RKO (cell line): ENCODE results near the gene PPP4R3C.
"Not testable (repeated sequence)": the region's sequence is repeated elsewhere in the genome, so short reads cannot be mapped to it uniquely, and the experiment has no call there.

ENCODE experiments used
- DNase-seq: peaks from one replicate; pipeline ENCODE4 v3.0.0-alpha.2; 2016; ENCODE audit warnings: low spot score

Gene PPP4R3C

GRCh38 chrX:27463187-27463586, at the start of gene PPP4R3C:
Gene PPP4R3C, minus strand, starts transcription at chrX:27463341. Its CDS starts 45 bp downstream, at chrX:27463296.
- no peak for DNase-seq

- no peak for DNase-seq
These were observed 28.3 kb upstream of the PPP4R3C start for GRCh38 chrX:27491397-27491796.

GRCh38 chrX:27466051-27466450, 2.9 kb upstream of the PPP4R3C start:
- no peak for DNase-seq

- no peak for DNase-seq
These were observed 1.9 kb upstream of the PPP4R3C start for GRCh38 chrX:27465036-27465435.

DNA sequence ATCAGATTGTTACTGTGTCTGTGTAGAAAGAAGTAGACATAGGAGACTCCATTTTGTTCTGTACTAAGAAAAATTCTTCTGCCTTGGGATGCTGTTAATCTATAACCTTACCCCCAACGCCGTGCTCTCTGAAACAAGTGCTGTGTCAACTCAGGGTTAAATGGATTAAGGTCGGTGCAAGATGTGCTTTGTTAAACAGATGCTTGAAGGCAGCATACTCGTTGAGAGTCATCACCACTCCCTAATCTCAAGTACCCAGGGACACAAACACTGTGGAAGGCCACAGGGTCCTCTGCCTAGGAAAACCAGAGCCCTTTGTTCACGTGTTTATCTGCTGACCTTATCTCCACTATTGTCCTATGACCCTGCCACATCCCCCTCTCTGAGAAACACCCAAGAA, 4.0 kb downstream of the PPP4R3C start:
- DNase-seq, result not testable (repeated sequence)

DNA sequence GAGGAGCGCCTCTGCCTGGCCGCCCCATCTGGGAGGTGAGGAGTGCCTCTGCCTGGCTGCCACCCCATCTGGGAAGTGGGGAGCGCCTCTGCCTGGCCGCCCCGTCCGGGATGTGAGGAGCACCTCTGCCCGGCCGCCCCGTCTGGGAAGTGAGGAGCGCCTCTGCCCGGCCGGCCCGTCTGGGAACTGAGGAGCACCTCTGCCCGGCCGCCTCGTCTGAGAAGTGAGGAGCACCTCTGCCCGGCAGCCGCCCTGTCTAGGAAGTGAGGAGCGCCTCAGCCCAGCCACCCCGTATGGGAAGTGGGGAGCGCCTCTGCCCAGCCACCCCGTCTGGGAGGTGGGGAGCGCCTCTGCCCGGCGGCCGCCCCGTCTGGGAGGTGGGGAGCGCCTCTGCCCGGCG, 4.6 kb downstream of the PPP4R3C start:
- not testable (repeated sequence) for DNase-seq

DNA sequence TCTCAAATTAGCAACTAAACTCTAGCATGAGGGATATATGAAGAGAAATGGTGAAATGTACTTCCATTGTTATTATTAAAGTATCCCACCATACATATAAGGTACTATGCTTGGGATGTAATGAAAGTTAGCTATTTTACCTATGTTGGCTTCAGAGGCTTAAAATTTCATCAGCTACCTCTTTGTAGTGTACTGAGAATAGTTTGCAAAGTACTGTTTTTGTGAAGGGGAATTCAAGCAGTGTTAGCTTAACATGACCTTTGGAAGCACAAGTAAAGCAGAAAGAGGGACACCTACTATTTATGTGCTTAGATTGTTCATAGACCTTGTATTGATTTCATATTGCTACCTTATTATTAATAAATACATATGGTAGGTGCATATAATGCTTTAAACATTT, 11.8 kb downstream of the PPP4R3C start:
- no peak for DNase-seq

DNA sequence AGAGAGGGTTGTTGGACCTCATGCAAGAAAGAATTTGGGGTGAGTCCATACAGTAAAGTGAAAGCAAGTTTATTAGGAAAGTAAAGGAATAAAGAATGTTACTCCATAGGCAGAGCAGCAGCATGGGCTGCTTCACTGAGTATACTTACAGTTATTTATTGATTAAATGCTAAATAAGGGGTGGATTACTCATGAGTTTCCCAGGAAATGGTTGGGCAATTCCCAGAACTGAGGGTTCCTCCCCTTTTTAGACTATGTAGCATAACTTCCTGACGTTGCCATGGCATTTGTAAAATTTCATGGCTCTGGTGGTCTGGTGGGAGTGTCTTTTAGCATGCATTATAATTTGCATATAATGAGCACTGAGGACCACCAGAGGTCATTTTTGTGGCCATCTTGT, 16.7 kb downstream of the PPP4R3C start:
- DNase-seq, result no peak

DNA sequence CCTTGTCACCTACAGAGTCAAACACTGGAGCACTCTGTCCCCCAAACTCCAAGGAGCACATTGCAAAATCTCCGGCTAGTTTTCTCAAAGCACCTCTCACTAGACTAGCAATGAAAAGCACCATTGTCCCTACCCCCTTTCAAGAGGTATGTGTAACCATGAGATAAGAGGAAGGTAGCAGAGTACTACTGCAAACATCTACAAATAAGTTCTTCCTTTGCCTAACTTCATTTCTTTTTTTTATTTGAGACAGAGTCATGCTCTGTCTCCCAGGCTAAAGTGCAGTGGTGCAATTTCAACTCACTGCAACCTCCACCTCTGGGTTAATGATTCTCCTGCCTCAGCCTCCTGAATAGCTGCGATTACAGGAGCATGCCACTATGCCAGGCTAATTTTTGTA, 17.7 kb downstream of the PPP4R3C start:
- DNase-seq, result no peak

GRCh38 chrX:27444093-27444908, 18.8 kb downstream of the PPP4R3C start:
- no peak for DNase-seq

GRCh38 chrX:27442392-27442791, 20.7 kb downstream of the PPP4R3C start:
- peak; percentile 16 for DNase-seq

- no peak for DNase-seq
These were observed 23.4 kb downstream of the PPP4R3C start for GRCh38 chrX:27439771-27440170.

DNA sequence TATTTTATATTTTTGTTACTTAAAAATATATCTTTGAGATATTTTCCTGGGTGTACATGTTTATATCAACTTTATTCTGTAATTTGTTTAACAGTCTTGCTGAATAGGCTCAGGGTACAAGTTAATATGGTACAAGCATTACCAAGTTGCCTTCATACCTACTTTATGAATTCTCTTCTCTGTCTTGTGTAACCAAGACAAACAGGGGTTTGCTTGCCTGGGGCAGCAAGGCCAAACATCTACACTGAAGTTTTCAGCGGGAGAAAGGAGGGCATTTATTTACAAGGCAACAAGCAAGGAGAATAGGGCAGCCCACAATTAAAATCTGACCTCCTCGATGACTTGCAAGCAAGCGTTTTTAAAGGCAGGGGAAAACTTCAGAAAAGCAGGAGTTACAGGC, 24.2 kb downstream of the PPP4R3C start:
- DNase-seq, result no peak

DNA sequence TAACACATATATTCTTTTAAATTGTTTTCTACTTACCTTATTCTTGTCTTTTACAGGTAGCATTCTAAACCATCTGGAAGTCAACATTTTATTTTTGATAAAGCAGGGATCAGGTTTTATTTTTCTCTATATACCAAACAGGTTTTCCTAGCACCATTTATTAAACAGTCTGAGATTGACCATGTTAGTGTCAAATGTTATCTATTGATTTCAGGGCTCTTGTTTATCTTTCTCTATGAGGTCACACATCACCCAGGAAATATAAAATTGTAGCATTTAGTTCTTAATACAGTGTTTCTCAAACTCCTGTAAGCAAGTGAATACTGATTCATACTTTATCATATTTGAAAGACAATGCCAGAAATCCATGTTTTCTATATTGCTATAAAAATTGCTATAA, 28.1 kb downstream of the PPP4R3C start:
- DNase-seq, result no peak
